Measurements from ENCODE around the gene ZNF521.

The ZNF521 gene

GRCh38 chr18:25253136-25253535 lies 98.8 kb downstream of the ZNF521 start:
- in situ Hi-C loops (cut with MboI; ENCODE audit: low sequenced_read_pairs) = no loop called here

GRCh38 chr18:25251068-25251467 lies 100.9 kb downstream of the ZNF521 start:
- in situ Hi-C loops (cut with MboI; ENCODE audit: low sequenced_read_pairs) = no loop called here

- in situ Hi-C loops (cut with MboI; ENCODE audit: low sequenced_read_pairs) = no loop called here
Observed at GRCh38 chr18:25250474-25250851, 101.5 kb downstream of the ZNF521 start.

- in situ Hi-C loops (cut with MboI; ENCODE audit: low sequenced_read_pairs) = no loop called here
Observed at GRCh38 chr18:25248755-25249154, 103.2 kb downstream of the ZNF521 start.

DNA sequence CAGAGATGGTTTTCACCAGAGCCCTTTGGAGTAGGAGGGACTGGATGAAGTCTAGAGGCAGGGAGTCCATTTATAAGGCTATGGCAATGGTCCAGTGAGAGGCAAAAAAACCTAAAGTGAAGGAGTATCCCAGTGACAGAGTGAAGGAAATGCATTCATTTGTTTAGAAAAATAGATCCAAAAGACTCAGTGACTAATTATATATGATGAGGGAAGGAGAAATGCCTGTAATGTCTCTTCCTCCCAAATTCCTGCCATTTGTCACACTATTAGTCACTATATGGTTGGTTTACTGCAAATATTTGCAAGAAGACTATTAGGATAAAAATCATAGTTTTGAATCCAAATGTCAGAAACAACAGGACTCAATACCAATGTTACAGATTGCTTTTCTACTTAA lies 104.2 kb downstream of the ZNF521 start:
- in situ Hi-C loops (cut with MboI; ENCODE audit: low sequenced_read_pairs) = no loop called here

GRCh38 chr18:25244924-25245698 lies 106.9 kb downstream of the ZNF521 start:
- in situ Hi-C loops (cut with MboI; ENCODE audit: low sequenced_read_pairs) = no loop called here

DNA sequence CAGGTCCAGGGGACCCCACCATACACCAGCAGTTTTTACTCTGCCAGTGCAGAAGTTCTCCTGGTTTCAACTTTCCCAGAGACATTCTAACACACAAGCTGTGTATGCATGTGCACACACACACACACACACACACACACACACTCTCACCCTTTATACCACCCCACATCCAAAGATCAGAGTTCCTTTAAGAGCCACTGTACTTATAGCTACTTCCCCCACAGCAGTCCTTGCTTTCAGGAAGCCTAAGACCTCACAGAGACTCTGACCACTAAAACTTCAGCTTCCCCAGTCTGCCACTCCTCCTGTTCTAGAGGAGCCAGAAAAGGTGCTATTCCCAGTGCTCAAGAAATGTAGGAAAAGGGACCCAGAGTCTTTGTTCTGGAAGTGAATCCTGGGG lies 107.8 kb downstream of the ZNF521 start:
- in situ Hi-C loops (cut with MboI; ENCODE audit: low sequenced_read_pairs) = no loop called here

- in situ Hi-C loops (cut with MboI; ENCODE audit: low sequenced_read_pairs) = no loop called here
Observed at GRCh38 chr18:25243754-25244153, 108.2 kb downstream of the ZNF521 start.

- in situ Hi-C loops (cut with MboI; ENCODE audit: low sequenced_read_pairs) = no loop called here
Observed at GRCh38 chr18:25243257-25243656, 108.7 kb downstream of the ZNF521 start.

- in situ Hi-C loops (cut with MboI; ENCODE audit: low sequenced_read_pairs) = no loop called here
Observed at GRCh38 chr18:25240420-25240770, 111.6 kb downstream of the ZNF521 start.

- in situ Hi-C loops (cut with MboI; ENCODE audit: low sequenced_read_pairs) = no loop called here
Observed at GRCh38 chr18:25239581-25240419, 112.2 kb downstream of the ZNF521 start.

GRCh38 chr18:25239151-25239550 lies 112.8 kb downstream of the ZNF521 start:
- in situ Hi-C loops (cut with MboI; ENCODE audit: low sequenced_read_pairs) = no loop called here

DNA sequence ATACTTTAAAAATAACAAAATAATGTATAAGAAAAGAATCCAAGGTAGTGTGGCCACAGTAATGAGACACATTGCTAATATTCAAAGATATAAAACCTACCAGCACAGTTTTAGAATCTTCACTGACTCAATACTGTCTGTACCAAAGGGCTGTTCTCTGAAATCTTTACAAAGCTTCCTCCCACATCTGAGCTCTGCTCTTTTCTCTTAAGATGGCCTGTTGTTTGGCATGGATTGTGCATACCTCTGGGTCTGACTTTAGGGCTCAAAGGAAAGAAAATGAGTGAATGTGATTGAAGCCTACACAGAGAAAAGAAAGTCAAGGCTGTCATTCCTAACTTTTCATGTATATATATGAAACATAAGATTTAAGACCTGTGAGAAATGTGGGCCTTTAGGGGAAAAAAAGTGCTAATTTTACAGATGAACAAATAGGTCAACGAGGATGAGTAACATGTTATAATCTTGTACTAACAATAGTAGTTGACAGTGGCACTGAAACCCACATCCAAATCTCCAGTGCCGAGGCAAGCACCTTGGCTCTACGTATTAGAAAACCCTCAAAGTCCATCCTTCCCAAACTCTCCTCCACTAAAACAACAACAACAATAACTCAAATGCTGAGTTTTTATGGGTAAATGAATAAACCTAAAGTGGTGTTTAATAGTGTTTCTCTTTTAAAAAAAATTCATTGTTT lies 114.2 kb downstream of the ZNF521 start:
- in situ Hi-C loops (cut with MboI; ENCODE audit: low sequenced_read_pairs) = no loop called here

DNA sequence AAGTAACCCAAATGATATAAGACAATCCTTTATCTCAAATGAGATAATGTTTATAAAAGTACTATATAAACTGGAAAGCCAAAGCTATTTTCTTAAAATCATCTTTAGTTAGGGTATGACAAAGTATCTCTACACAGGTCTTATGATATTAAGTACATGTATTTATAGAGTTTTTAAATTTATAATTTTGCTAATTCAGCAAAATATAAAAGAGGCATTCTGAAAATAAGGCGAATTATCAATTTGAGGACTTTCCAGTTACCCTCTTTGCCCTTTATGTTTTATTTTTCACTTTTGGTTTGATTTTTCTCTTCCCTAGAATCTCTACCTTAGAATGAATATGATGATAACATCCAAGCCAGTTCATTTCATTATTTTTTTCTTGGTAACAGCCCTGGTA lies 115.2 kb downstream of the ZNF521 start:
- in situ Hi-C loops (cut with MboI; ENCODE audit: low sequenced_read_pairs) = no loop called here

GRCh38 chr18:25235401-25236042 lies 116.4 kb downstream of the ZNF521 start:
- in situ Hi-C loops (cut with MboI; ENCODE audit: low sequenced_read_pairs) = no loop called here

DNA sequence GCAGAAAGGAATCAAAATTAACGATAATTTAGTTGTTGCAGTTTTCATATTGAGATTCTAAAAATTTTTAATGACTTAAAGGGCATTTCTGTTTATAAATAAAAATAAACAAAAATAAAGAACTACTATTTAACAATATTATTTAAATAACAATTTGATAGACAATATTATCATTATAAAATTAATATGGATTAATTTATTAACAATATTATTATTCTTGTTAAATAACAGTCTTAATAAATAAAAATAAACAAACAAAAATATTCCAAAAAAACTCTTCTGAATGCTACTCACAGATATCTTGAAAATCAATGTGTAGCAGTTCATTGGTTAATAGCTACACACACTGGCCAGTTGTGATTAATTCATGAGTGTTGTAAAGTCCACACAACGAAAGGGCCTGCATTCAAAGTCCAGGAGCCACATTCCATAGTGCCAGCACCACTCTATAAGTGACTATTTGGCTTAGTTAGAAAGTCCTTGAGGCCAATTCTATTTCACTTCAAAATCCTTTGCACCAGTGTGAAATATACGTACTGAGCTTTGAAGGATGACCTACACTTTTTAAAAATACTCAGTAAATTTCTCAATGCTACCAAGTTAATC lies 117.1 kb downstream of the ZNF521 start:
- in situ Hi-C loops (cut with MboI; ENCODE audit: low sequenced_read_pairs) = no loop called here

- in situ Hi-C loops (cut with MboI; ENCODE audit: low sequenced_read_pairs) = no loop called here
Observed at GRCh38 chr18:25234322-25234639, 117.7 kb downstream of the ZNF521 start.

DNA sequence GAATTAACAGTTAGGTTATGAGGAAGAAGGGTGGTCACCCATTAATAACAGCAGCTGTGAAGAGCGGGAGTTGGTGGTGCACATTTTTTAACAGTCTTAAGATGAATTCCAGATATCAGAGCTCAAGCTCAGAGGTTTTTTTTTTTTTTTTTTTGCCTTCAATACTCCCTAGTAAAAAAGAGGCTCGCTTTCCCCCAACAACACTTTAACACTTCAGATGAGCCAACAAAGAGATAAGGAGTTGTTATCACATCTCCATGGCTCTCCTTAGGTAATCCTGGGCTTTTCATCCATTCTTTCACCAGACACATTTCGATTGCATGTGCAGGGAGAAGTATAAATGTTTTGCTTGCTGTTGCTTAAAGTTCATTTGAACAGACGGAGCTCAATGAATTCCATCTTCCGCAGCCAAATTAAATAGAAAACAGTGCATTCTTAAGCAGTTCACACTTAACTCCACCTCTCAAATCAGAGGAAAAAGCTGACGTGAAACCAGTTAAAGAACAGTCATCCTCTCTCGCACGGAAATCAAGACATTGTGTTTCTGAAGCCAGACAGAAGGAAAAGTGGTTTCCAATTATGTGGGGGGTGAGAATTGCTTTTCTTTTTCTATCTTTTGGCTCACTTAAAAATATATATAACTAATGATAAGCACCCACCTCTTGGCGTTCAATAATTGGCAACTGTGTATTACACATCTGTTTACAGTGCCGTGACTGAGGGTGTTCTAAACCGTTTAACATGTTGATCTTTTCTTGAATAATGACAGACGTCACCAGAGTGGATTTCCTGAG lies 118.2 kb downstream of the ZNF521 start:
- in situ Hi-C loops (cut with MboI; ENCODE audit: low sequenced_read_pairs) = no loop called here

DNA sequence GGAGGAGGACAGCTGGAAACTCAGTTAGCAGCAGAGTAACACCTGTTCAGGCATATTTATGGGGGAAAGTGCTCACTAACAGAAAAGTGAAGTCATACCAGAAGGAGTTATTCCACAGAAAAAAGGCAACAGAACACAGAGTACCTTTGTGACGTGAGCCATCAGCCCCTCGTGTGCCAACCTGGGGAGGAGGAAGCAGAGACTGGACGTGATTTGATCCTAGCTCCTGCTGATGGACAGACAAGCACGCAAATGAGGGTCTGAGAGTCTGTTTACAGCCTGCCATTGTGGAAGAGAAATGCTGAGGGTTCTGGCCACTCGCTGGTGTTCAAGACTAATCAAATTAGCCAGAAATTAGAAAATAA lies 120.7 kb downstream of the ZNF521 start:
- in situ Hi-C loops (cut with MboI; ENCODE audit: low sequenced_read_pairs) = no loop called here

GRCh38 chr18:25230658-25231326 lies 121.2 kb downstream of the ZNF521 start:
- in situ Hi-C loops (cut with MboI; ENCODE audit: low sequenced_read_pairs) = no loop called here
